ENCODE measurements around the gene ATRIP.

Gene ATRIP

GRCh38 chr3:48410205-48411040 lies 36.1 kb upstream of the ATRIP start:
- no peak for DNase-seq

GRCh38 chr3:48411041-48411588 lies 35.4 kb upstream of the ATRIP start:
- no peak for DNase-seq

- DNase-seq: no peak
Measured at GRCh38 chr3:48411606-48412374, 34.7 kb upstream of the ATRIP start.

GRCh38 chr3:48412375-48413001 lies 34.0 kb upstream of the ATRIP start:
- DNase-seq: no peak

GRCh38 chr3:48413086-48413485 lies 33.5 kb upstream of the ATRIP start:
- DNase-seq: no peak

GRCh38 chr3:48413611-48414010 lies 32.9 kb upstream of the ATRIP start:
- DNase-seq: no peak

GRCh38 chr3:48414376-48415250 lies 31.9 kb upstream of the ATRIP start:
- DNase-seq: no peak

- DNase-seq: no peak
Measured at GRCh38 chr3:48415251-48415953, 31.1 kb upstream of the ATRIP start.

GRCh38 chr3:48416091-48416505 lies 30.4 kb upstream of the ATRIP start:
- no peak for DNase-seq

- DNase-seq: no peak
Measured at GRCh38 chr3:48416546-48416945, 30.0 kb upstream of the ATRIP start.

- no peak for DNase-seq
Measured at GRCh38 chr3:48417529-48418108, 28.9 kb upstream of the ATRIP start.

GRCh38 chr3:48418140-48418539 lies 28.4 kb upstream of the ATRIP start:
- DNase-seq: no peak

GRCh38 chr3:48418651-48419050 lies 27.9 kb upstream of the ATRIP start:
- no peak for DNase-seq

- no peak for DNase-seq
Measured at GRCh38 chr3:48419149-48419548, 27.4 kb upstream of the ATRIP start.

GRCh38 chr3:48419597-48419996 lies 26.9 kb upstream of the ATRIP start:
- no peak for DNase-seq

- no peak for DNase-seq
Measured at GRCh38 chr3:48420561-48420960, 26.0 kb upstream of the ATRIP start.

GRCh38 chr3:48422272-48422671 lies 24.3 kb upstream of the ATRIP start:
- no peak for DNase-seq

- no peak for DNase-seq
Measured at GRCh38 chr3:48422681-48423080, 23.9 kb upstream of the ATRIP start.

- no peak for DNase-seq
Measured at GRCh38 chr3:48423241-48423882, 23.2 kb upstream of the ATRIP start.

GRCh38 chr3:48423883-48424695 lies 22.4 kb upstream of the ATRIP start:
- DNase-seq: no peak

Data from CD4-positive, alpha-beta T cell treated with Interferon gamma for 1 hour (primary cell).